Measurements from ENCODE around the gene HPS5.
"Not testable (repeated sequence)": the region's sequence is repeated elsewhere in the genome, so short reads cannot be mapped to it uniquely, and the experiment has no call there.

HPS5 gene, protein sequence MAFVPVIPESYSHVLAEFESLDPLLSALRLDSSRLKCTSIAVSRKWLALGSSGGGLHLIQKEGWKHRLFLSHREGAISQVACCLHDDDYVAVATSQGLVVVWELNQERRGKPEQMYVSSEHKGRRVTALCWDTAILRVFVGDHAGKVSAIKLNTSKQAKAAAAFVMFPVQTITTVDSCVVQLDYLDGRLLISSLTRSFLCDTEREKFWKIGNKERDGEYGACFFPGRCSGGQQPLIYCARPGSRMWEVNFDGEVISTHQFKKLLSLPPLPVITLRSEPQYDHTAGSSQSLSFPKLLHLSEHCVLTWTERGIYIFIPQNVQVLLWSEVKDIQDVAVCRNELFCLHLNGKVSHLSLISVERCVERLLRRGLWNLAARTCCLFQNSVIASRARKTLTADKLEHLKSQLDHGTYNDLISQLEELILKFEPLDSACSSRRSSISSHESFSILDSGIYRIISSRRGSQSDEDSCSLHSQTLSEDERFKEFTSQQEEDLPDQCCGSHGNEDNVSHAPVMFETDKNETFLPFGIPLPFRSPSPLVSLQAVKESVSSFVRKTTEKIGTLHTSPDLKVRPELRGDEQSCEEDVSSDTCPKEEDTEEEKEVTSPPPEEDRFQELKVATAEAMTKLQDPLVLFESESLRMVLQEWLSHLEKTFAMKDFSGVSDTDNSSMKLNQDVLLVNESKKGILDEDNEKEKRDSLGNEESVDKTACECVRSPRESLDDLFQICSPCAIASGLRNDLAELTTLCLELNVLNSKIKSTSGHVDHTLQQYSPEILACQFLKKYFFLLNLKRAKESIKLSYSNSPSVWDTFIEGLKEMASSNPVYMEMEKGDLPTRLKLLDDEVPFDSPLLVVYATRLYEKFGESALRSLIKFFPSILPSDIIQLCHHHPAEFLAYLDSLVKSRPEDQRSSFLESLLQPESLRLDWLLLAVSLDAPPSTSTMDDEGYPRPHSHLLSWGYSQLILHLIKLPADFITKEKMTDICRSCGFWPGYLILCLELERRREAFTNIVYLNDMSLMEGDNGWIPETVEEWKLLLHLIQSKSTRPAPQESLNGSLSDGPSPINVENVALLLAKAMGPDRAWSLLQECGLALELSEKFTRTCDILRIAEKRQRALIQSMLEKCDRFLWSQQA

DNA sequence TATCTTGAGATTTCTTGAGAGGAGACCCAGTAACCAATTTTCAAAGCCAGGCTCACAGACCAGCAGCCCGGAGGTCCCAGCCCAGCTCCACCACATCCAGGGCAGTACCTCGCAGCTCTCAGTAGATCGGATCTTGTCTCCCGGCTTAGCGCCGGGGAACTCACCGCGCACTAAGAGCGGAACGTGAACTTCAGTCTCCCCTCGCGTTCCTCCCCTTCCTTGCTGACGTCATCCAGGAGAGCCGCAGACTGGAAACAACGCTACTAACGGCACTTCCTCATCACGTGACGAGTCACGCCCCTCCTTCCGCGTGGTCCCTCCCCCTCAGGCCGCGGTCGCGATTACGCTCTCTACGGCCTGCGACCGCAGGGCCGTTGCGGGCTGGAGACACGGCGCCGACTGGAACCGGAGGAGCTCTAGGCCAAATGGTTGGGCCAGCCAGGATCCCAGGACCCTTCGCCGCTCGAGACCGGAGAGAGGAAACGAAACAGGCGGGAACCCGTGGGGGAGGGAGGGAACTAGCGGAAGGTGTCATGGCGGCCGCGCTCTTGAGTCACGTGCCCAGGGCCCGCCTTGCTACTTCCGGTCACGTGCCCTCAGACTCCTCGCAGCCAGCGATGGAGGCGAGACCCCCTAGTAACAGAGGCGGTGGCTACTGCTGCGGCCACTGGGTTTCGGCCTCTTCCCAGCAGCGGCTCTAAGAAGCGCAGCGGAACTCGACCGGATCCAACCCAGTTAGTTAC is at the start of gene HPS5, which contains the start of gene GTF2H1:
Gene HPS5 (minus strand): TSS at position 172 of the 743 bp plus-strand sequence. CDS start 4,282 bp downstream, outside the sequence.
Gene GTF2H1 (plus strand): TSS at position 599 of the 743 bp plus-strand sequence. CDS start 10,508 bp downstream, outside the sequence.
- DNase-seq (ENCODE audit: low spot score): peak; percentile 97

DNA sequence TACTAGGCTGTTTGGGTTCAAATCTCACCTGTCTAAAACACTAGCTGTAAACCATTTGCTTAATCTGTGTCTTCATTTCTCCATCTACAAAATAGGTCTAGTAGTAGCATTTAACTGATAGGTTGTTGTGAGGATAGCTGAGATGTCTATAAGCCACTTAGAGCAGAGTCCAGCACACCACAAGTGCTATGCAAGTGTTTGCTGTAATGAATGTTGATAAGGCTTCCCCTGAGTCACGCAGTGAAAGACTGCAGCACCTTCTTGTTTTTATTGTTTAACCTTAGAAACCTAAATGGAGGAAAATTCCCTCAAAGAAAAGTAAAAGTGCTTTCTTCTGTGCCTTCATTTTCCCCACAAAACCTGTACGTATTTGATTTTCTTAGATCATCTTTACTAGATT is 49.3 kb upstream of the HPS5 start:
- no peak for DNase-seq (ENCODE audit: low spot score)

DNA sequence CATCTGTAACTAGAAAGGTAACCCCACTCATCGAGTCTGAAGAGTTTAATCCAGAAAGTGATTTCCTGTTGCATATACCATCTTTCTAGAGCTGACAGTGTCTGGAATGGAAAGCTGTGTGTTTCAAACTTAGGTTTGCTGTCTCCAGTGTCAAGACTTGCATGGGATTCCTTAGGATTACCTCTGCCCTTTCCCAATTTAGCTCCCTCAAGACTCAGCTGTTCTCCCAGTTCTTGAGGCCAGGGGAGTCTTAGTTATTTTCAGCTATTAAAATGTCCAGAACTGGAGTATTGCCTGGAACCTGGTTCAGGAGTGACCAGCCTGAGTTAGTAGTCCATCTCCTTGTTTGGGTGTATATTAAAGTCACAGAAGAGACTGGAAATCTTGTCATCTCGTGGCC is 47.5 kb upstream of the HPS5 start:
- DNase-seq (ENCODE audit: low spot score): no peak

DNA sequence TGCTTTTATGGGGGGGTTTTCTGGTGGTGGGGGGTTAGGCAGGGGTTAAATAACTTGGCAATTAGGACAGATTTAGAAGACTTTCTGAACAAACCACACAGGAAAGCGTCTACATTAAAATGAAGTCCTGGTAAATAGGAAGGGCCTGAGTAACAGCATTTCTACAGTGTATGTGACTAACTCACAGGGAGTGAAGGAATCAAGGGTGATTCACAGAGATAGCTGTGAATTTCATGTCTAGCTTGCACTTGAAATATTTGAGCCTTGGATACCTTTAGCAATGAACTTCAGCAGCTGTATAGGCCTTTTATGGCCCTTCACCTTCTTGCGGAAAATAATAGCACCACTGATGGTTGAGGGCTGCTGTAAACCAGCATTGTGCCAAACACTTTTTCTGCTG is 46.3 kb upstream of the HPS5 start:
- peak; percentile 6 for DNase-seq (ENCODE audit: low spot score)

DNA sequence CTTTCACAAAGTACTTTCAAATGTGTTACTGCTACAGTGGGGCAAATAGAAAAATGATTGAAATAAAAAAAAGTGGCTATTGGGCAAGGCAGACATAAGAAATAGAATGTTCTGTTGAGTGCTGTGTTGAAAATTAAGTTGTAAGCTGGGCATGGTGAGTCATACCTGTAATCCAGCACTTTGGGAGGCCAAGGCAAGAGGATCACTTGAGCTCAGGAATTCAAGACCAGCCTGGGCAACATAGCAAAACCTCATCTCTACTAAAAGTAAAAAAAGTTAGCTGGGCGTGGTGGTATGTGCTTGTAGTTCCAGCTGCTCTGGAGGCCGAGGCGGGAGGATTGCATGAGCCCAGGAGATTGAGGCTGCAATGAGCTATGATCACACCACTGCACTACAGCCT is 45.5 kb upstream of the HPS5 start:
- no peak for DNase-seq (ENCODE audit: low spot score)

DNA sequence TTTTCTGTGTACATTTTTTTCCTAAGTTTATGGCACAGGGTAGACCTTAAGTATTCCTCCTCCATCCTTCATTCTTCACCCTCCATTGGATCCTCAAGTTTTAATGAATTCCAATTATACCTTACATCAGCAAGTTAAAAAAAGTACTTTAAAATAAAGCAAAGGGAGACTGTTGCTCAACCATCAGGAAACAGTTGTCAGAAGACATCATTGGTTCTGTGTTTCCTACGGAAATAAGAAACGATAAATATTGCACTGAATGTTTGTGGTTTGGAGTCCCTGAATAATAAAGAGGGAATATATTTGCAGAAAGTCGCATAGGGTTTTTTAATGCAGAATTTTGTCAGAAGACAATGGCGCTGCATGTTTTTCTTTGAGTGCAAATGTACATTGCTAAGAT is 44.3 kb upstream of the HPS5 start:
- DNase-seq (ENCODE audit: low spot score): no peak

DNA sequence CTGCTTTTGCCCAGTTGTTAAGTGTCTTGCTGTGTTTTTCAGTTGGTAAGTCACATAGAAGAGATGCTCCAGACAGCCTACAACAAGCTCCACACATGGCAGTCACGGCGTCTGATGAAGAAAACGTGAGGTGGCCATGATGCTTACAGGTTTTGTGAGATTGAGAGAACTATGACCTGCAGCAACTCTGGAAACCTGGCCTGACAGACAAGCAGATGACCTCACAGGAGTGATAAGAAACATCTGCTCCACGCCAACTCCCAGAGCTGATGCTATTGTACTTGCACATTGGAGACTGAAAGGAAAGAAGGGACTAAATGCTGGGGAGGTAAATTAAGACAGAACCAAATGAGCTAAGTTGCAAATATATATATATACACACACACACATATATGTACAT is 43.8 kb upstream of the HPS5 start:
- DNase-seq (ENCODE audit: low spot score): no peak

DNA sequence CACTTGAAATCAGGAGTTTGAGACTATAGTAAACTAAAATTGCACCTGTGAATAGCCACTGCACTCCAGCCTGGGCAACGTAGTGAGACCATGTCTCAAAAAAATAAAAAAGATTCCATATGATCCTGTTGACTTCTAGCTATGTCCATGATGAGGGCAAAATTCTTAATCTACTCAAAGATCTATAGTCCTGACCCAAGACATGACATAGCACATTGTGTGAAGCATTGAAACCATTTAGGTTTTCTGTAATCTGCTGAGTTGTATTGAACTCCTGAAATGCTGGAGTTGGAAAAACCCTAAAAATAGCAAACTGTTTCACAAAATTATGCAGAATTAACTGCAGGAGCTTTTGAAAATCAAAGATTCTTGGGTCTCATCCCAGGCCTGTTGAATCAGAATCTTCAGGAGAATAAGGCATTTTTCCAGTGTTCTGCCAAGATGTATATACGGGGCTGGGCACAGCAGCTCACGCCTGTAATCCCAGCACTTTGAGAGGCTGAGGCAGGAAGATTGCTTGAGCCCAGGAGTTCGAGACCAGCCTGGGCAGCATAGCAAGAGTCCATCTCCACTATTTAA is 42.6 kb upstream of the HPS5 start:
- no peak for DNase-seq (ENCODE audit: low spot score)

DNA sequence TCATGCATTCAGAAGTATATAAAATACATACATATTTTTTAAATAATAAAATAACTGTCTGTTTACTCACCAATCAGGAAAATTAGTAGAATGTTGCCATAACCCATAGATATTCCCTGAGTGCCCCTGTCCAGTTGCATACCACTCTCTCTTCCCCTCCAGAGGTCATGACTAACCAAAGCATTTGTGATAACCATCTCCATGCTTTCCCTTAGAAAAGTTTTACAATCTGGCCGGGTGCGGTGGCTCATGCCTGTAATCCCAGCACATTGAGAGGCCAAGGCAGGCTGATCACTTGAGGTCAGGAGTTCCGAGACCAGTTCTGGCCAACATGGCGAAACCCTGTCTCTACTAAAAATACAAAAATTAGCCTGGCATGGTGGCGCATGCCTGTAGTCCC is 39.2 kb upstream of the HPS5 start:
- DNase-seq (ENCODE audit: low spot score): no peak

DNA sequence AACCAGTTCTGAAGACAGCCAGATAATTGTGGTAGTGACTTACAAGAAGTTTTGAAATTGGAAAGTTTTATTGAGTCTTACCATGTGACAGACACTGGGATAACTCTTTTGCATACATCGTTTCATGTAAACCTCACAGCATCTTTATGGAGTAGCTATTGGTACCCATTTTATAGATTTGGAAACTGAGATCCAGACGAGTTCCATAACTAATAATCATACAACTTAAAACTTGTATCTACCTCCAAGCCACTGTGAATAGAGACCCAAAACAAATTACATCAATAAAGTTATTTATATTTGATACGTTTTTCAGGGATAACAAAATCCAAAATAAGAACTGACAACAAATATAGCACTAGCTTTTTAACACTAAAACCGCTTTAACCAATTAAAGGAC is 36.7 kb upstream of the HPS5 start:
- DNase-seq (ENCODE audit: low spot score): no peak

DNA sequence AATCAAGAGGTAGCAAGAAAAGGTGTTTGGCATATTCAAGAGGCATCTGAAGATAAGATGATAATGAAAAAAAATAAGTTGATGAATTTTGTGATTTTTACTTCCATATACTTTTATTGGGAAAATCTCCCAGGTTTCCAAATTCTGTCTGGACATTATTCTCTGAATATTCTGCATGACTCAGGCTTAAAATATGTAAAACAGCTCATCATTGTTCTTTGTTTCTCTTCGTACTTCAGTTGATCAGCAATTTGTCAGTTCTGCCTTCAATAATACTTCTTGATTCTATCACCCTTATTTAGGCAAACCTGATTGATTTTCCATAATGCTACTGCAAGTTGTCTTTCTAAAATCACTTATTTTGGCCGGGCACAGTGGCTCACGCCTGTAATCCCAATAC is 30.6 kb upstream of the HPS5 start:
- peak; percentile 23 for DNase-seq (ENCODE audit: low spot score)

DNA sequence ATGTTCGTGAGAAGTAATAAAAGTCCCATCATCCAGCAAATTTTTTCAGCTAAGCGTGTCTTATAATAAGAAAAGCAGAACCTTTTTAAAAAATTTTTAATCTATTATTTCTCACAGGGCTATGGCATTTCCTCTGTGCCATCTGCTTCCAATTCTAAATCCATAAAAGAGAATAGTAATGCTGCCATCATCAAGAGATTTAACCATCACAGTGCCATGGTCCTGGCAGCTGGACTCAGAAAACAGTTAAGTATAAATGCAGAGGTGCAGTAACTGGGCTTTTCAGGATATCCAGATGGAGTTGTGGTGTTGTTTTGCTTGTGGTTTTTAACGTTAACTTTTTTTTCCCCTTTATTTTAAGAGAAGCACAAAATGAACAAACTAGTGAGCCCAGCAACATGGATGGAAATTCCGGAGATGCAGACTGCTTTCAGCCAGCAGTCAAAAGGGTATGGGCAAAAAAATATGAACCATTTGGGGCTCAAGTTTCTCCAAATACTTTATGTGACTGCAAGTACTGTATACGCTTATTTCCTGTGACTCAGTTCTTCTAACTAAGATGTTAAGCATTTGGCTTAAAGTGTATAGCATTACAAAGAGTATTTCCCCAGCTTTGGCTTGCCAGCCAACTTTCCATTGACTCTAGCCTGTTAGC is 25.7 kb upstream of the HPS5 start:
- DNase-seq (ENCODE audit: low spot score): peak; percentile 38

DNA sequence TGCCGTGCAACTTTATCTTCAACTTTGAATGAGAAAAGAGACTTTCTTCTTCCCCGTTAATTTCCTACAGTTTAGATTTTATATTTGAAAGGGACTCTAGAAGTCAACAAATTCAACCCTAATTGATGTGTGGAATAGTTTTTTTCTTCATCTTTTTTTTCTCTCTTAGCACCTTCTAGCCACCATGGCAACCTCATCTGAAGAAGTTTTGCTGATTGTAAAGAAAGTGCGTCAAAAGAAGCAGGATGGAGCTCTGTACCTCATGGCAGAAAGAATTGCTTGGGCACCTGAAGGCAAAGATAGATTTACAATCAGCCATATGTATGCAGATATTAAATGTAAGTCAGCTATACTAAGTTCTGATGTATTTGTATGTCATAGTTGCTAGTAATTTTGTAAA is 11.0 kb upstream of the HPS5 start:
- no peak for DNase-seq (ENCODE audit: low spot score)

DNA sequence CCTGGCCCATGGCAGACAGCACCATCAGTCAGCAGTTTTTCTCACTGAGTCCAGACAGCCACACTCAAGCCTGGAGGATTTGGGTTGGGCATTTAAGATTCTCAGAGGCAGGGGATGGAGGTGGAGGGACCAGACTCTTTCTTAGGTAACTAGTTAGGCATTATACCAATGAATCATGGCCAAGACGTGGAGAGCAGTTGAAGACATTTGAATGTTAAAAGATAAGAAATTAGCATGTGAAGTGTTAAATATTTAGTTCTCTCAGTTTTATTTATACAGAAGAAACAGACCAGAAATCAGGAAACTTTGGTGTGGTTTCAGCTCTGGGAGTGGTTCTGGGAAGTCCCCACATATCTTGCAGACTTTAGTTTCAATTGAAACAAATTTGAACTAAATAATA is 10.4 kb upstream of the HPS5 start:
- DNase-seq (ENCODE audit: low spot score): no peak

DNA sequence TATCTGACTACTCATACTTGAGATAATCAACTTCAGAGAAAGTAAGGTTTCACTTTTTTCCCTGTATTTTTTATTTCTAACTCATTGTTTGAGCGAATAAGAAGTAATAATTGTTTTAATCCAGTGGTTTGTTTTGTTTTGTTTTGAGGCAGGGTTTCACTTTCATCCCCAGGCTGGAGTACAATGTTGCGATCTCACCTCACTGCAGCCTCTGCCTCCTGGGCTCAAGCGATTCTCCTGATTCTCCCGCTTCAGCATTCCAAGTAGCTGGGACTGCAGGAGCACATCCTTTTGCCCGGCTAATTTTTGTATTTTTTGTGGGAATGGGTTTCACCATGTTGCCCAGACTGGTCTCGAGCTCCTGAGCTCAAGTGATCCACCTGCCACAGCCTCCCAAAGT is 9.0 kb upstream of the HPS5 start:
- no peak for DNase-seq (ENCODE audit: low spot score)

DNA sequence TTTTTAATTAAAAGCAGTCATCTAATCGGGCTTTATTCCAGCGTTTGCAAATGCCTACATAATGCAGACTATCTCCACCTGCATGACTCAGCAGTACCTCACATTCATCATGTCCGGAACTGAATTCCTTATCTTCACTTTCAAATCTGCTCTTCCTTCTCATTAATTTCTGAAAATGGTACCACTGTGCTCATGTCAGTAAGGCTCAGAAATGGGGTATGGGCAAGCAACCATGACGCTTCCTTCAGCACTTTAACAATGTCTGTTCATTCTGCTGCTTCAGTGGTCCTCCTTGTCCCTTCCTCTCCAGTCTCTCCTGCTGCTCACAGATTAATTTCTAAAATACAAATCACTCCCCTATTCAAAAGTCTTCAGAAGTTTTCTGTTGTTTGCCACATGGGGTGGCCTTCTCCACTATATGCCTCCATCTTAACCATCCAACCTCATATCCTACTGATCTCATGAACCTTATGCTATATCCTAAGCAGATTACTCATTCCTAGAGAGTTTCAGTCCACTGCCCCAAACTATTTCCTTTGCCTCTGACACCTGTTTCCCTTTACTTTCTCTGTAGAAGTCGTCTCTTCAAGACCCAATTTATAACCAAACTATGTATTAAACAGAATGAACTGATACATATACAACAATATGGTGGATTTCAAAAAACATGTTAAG is 7.4 kb upstream of the HPS5 start:
- no peak for DNase-seq (ENCODE audit: low spot score)

DNA sequence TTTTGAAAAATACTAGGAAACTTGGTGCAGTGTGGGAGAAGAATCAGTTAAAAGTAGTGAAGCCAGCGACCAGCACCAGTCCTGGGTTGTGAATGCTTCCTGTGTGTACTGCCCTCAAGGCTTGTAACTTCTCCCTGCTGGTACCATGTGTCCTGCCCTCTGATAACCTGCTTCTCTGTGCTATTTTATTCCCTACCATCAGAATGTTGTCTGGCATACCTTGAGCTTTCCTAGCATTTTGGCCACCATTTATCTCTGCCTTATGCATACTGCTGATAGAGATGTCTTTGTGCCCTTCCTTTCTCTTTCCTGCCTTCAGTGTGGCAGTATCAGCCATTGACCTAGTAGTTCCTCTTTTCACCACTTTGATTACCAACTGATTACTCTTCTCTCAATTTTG is 2.4 kb upstream of the HPS5 start:
- no peak for DNase-seq (ENCODE audit: low spot score)

DNA sequence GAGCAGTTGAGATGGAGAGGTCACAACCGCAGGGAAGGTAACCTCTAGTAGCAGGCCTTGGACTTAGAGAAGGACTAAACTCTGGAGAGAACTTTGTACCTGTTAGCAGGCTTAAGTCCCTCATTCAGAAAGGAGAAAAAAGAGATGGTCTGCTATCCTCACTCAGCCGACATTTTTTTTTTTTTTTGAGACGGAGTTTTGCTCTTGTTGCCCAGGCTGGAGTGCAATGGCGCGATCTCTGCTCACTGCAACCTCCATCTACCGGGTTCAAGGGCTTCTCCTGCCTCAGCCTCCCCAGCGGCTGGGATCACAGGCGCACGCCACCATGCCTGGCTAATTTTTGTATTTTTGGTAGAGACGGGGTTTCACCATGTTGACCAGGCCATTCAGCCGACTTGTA is 1.9 kb upstream of the HPS5 start:
- DNase-seq (ENCODE audit: low spot score): not testable (repeated sequence)

DNA sequence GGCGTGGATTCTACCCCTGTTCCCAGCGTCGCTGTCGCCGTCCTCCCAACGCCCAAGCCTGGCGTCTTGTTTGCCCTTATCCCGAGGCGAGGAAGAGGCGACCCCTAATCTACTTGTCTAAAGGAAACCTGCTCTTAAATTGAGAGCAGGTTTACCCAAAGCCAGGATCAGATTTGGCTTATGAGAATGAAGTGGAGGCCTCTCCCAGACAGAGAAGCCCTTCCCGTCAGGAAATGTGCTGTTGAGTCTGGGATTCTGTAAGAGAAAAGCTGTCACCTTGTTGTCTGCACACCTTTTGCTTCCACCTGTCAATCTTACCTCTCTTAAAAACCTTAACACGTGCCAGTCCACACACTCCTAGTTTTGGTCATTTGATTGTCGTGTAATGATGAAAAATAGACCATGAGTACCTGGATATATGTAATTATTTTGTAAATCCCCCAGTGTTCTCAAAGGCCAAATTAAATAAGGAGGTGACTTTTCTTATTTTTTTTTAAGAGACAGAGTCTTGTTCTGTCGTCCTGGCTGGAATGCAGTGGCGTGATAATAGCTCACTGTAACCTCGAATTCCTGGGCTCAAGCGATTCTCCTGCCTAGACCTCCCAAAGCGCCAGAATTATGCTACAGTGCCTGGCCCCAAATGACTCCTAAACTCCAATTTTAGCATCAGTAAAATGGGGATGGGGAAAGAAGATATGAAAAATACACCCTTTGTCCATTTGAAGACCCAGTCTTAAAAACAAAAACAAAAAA is 1.1 kb upstream of the HPS5 start:
- DNase-seq (ENCODE audit: low spot score): peak; percentile 14

DNA sequence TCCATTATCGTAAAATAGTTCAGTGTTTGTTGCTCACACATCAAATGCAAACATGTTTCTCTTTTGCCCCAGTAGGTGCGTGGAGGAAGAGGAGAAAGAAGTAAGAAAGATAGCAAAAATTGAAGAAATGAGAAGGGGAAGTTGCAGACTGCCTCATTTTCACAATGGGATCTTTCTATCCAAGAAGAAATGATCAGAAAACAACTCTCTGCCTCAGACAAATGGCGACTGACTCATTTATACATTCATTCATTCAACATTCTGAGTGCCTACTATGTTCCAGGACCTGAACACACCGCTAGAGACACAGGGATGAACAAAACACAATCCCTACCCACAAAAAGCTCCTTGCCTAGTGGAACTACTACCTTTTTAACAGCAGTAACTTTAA is 367 bp downstream of the HPS5 start:
- no peak for DNase-seq (ENCODE audit: low spot score)

Measured in kidney capillary endothelial cell (primary cell).